HG03469 (cell line): ENCODE results near the gene CIAO2B.
"Not testable (repeated sequence)": the region's sequence is repeated elsewhere in the genome, so short reads cannot be mapped to it uniquely, and the experiment has no call there.

Experiments used
- ATAC-seq: cut with Tn5 transposase; IDR thresholded peaks from one replicate; pipeline ENCODE4 v1.9.1; 2021; ENCODE audit warnings: mild to moderate bottlenecking, moderate library complexity, moderate number of reproducible peaks; ENCODE audit not compliant: unreplicated experiment

CIAO2B gene

GRCh38 chr16:66939366-66939765, 5.2 kb upstream of the CIAO2B start:
- ATAC-seq = no peak

- ATAC-seq = no peak
Observed at GRCh38 chr16:66937725-66938337, 3.6 kb upstream of the CIAO2B start.

GRCh38 chr16:66936889-66937554, 2.8 kb upstream of the CIAO2B start:
- no peak for ATAC-seq

GRCh38 chr16:66936462-66936861, 2.3 kb upstream of the CIAO2B start:
- ATAC-seq = no peak

GRCh38 chr16:66935314-66936011, 1.3 kb upstream of the CIAO2B start, which contains the start of gene CES2:
Gene CES2, plus strand, starts transcription at chr16:66935516. Its CDS starts 120 bp downstream, at chr16:66935636.
- ATAC-seq = no peak

- not testable (repeated sequence) for ATAC-seq
Observed at GRCh38 chr16:66934839-66935313, 674 bp upstream of the CIAO2B start.

GRCh38 chr16:66933776-66934137, 445 bp downstream of the CIAO2B start:
- ATAC-seq = no peak

- ATAC-seq = no peak
Observed at GRCh38 chr16:66932076-66932475, 2.1 kb downstream of the CIAO2B start.

- ATAC-seq = no peak
Observed at GRCh38 chr16:66931665-66932064, 2.5 kb downstream of the CIAO2B start.

GRCh38 chr16:66930189-66930588, 4.0 kb downstream of the CIAO2B start:
- ATAC-seq = no peak

- no peak for ATAC-seq
Observed at GRCh38 chr16:66928702-66929388, 5.4 kb downstream of the CIAO2B start.

- no peak for ATAC-seq
Observed at GRCh38 chr16:66927918-66928649, 6.1 kb downstream of the CIAO2B start.

GRCh38 chr16:66926961-66927436, 7.2 kb downstream of the CIAO2B start:
- ATAC-seq = no peak

- no peak for ATAC-seq
Observed at GRCh38 chr16:66926171-66926947, 7.8 kb downstream of the CIAO2B start.

- no peak for ATAC-seq
Observed at GRCh38 chr16:66925322-66925840, 8.8 kb downstream of the CIAO2B start, which contains the start of gene RRAD. Gene RRAD, minus strand, starts transcription at chr16:66925535. Its CDS starts 356 bp downstream, at chr16:66925179.

- ATAC-seq = no peak
Observed at GRCh38 chr16:66924527-66925321, 9.5 kb downstream of the CIAO2B start.

GRCh38 chr16:66923866-66924265, 10.3 kb downstream of the CIAO2B start:
- no peak for ATAC-seq

GRCh38 chr16:66923247-66923731, 10.9 kb downstream of the CIAO2B start:
- no peak for ATAC-seq
